ENCODE measurements around the gene TPPP3.

Gene TPPP3

GRCh38 chr16:67393111-67393787 lies at the start of gene TPPP3:
Gene TPPP3, minus strand, starts transcription at chr16:67393498. Its CDS starts 2,387 bp downstream, at chr16:67391111.
- no peaks in the 10 kb centered on the region for H3K36me3 Mint-ChIP-seq
- peak within 1 kb of the TSS; percentile 8 for H3K27ac Mint-ChIP-seq
- peaks cover 6% of the 10 kb centered on the region for H3K4me1 Mint-ChIP-seq (ENCODE audit: low read depth)
- H3K27me3 Mint-ChIP-seq: peaks cover 11% of the 10 kb centered on the region
- H3K4me3 Mint-ChIP-seq: peak within 1 kb of the TSS; percentile 66
- H3K9me3 Mint-ChIP-seq (ENCODE audit: low read depth): no peaks in the 10 kb centered on the region

GRCh38 chr16:67442581-67443255 lies 49.4 kb upstream of the TPPP3 start:
- H3K4me3 Mint-ChIP-seq: no peak overlapping the region
- peaks cover 3% of the 10 kb centered on the region for H3K36me3 Mint-ChIP-seq
- no peaks in the 10 kb centered on the region for H3K27me3 Mint-ChIP-seq
- H3K9me3 Mint-ChIP-seq (ENCODE audit: low read depth): no peaks in the 10 kb centered on the region
- H3K27ac Mint-ChIP-seq: no peak overlapping the region
- H3K4me1 Mint-ChIP-seq (ENCODE audit: low read depth): no peaks in the 10 kb centered on the region

GRCh38 chr16:67441907-67442306 lies 48.6 kb upstream of the TPPP3 start:
- Mint-ChIP-seq H3K9me3 (ENCODE audit: low read depth) (no peaks in the 10 kb centered on the region), H3K27me3 (no peaks in the 10 kb centered on the region), H3K27ac (peak overlapping the region; percentile 46), H3K4me1 (ENCODE audit: low read depth) (no peaks in the 10 kb centered on the region), H3K4me3 (no peak overlapping the region), H3K36me3 (peaks cover 3% of the 10 kb centered on the region)

GRCh38 chr16:67441271-67441753 lies 48.0 kb upstream of the TPPP3 start:
- no peaks in the 10 kb centered on the region for H3K4me1 Mint-ChIP-seq (ENCODE audit: low read depth)
- no peaks in the 10 kb centered on the region for H3K27me3 Mint-ChIP-seq
- peaks cover 3% of the 10 kb centered on the region for H3K36me3 Mint-ChIP-seq
- no peak overlapping the region for H3K27ac Mint-ChIP-seq
- H3K4me3 Mint-ChIP-seq: no peak overlapping the region
- no peaks in the 10 kb centered on the region for H3K9me3 Mint-ChIP-seq (ENCODE audit: low read depth)

GRCh38 chr16:67438824-67439393 lies 45.6 kb upstream of the TPPP3 start:
- Mint-ChIP-seq H3K4me3 (no peak overlapping the region), H3K36me3 (peaks cover 3% of the 10 kb centered on the region), H3K27me3 (no peaks in the 10 kb centered on the region), H3K4me1 (ENCODE audit: low read depth) (no peaks in the 10 kb centered on the region), H3K9me3 (ENCODE audit: low read depth) (no peaks in the 10 kb centered on the region), H3K27ac (no peak overlapping the region)

- Mint-ChIP-seq H3K27ac (no peak overlapping the region), H3K4me3 (no peak overlapping the region)
Measured at GRCh38 chr16:67438098-67438791, 44.9 kb upstream of the TPPP3 start.

GRCh38 chr16:67437513-67437912 lies 44.2 kb upstream of the TPPP3 start:
- H3K27ac Mint-ChIP-seq: no peak overlapping the region

More at GRCh38 chr16:67438098-67438791, 44.9 kb upstream of the TPPP3 start:
- peaks cover 3% of the 10 kb centered on the region for H3K36me3 Mint-ChIP-seq
- peaks cover 1% of the 10 kb centered on the region for H3K4me1 Mint-ChIP-seq (ENCODE audit: low read depth)
- no peaks in the 10 kb centered on the region for H3K27me3 Mint-ChIP-seq
- no peaks in the 10 kb centered on the region for H3K9me3 Mint-ChIP-seq (ENCODE audit: low read depth)

GRCh38 chr16:67436640-67437193 lies 43.4 kb upstream of the TPPP3 start:
- Mint-ChIP-seq H3K27ac (peak overlapping the region; percentile 1), H3K4me1 (ENCODE audit: low read depth) (peaks cover 6% of the 10 kb centered on the region), H3K27me3 (peaks cover 3% of the 10 kb centered on the region), H3K4me3 (no peak overlapping the region), H3K9me3 (ENCODE audit: low read depth) (no peaks in the 10 kb centered on the region), H3K36me3 (peaks cover 3% of the 10 kb centered on the region)

More at GRCh38 chr16:67437513-67437912, 44.2 kb upstream of the TPPP3 start:
- no peak overlapping the region for H3K4me3 Mint-ChIP-seq
- peaks cover 2% of the 10 kb centered on the region for H3K4me1 Mint-ChIP-seq (ENCODE audit: low read depth)
- H3K36me3 Mint-ChIP-seq: peaks cover 3% of the 10 kb centered on the region
- peaks cover under 1% of the 10 kb centered on the region for H3K27me3 Mint-ChIP-seq
- no peaks in the 10 kb centered on the region for H3K9me3 Mint-ChIP-seq (ENCODE audit: low read depth)

GRCh38 chr16:67435758-67436164 lies 42.5 kb upstream of the TPPP3 start:
- Mint-ChIP-seq H3K27me3 (peaks cover 3% of the 10 kb centered on the region), H3K36me3 (peaks cover 3% of the 10 kb centered on the region), H3K4me3 (no peak overlapping the region), H3K27ac (no peak overlapping the region), H3K4me1 (ENCODE audit: low read depth) (peaks cover 9% of the 10 kb centered on the region), H3K9me3 (ENCODE audit: low read depth) (no peaks in the 10 kb centered on the region)

- Mint-ChIP-seq H3K4me3 (no peak overlapping the region), H3K36me3 (no peaks in the 10 kb centered on the region)
Measured at GRCh38 chr16:67433131-67433719, 39.9 kb upstream of the TPPP3 start.

GRCh38 chr16:67432506-67432890 lies 39.2 kb upstream of the TPPP3 start:
- H3K27ac Mint-ChIP-seq: no peak overlapping the region
- H3K36me3 Mint-ChIP-seq: no peaks in the 10 kb centered on the region
- H3K27me3 Mint-ChIP-seq: peaks cover 9% of the 10 kb centered on the region

More at GRCh38 chr16:67433131-67433719, 39.9 kb upstream of the TPPP3 start:
- Mint-ChIP-seq H3K27me3 (peaks cover 9% of the 10 kb centered on the region), H3K9me3 (ENCODE audit: low read depth) (no peaks in the 10 kb centered on the region), H3K4me1 (ENCODE audit: low read depth) (peaks cover 11% of the 10 kb centered on the region), H3K27ac (no peak overlapping the region)

GRCh38 chr16:67431775-67432505 lies 38.6 kb upstream of the TPPP3 start:
- H3K36me3 Mint-ChIP-seq: no peaks in the 10 kb centered on the region
- no peak overlapping the region for H3K27ac Mint-ChIP-seq
- peak overlapping the region; percentile 69 for H3K4me3 Mint-ChIP-seq
- H3K27me3 Mint-ChIP-seq: peaks cover 12% of the 10 kb centered on the region
- H3K9me3 Mint-ChIP-seq (ENCODE audit: low read depth): no peaks in the 10 kb centered on the region
- peaks cover 11% of the 10 kb centered on the region for H3K4me1 Mint-ChIP-seq (ENCODE audit: low read depth)

More at GRCh38 chr16:67432506-67432890, 39.2 kb upstream of the TPPP3 start:
- Mint-ChIP-seq H3K9me3 (ENCODE audit: low read depth) (no peaks in the 10 kb centered on the region), H3K4me1 (ENCODE audit: low read depth) (peaks cover 11% of the 10 kb centered on the region), H3K4me3 (peak overlapping the region; percentile 61)

GRCh38 chr16:67430977-67431774 lies 37.9 kb upstream of the TPPP3 start, which contains the start of gene HSD11B2:
Gene HSD11B2, plus strand, starts transcription at chr16:67431121. Its CDS starts 128 bp downstream, at chr16:67431249.
- Mint-ChIP-seq H3K36me3 (no peaks in the 10 kb centered on the region), H3K4me1 (ENCODE audit: low read depth) (peaks cover 11% of the 10 kb centered on the region), H3K27ac (peak within 1 kb of the TSS; percentile 73), H3K9me3 (ENCODE audit: low read depth) (no peaks in the 10 kb centered on the region), H3K27me3 (peaks cover 16% of the 10 kb centered on the region), H3K4me3 (peak within 1 kb of the TSS; percentile 84)

All from activated naive CD8-positive, alpha-beta T cell (primary cell).